Measurements from ENCODE around the gene RRP9. TPM values are rescaled to one million over a fixed set of nuclear protein-coding genes. Genes with fewer than 3 reads are reported as not detected.

The RRP9 gene
- total RNA-seq, 1 experiment from 2014 or later: 49.9 TPM

- Mint-ChIP-seq H3K4me1 (peaks cover 17% of the 10 kb centered on the region), H3K4me3 (peak overlapping the region; percentile 91), H3K36me3 (peaks cover 19% of the 10 kb centered on the region), H3K9me3 (no peaks in the 10 kb centered on the region), H3K27ac (no peak overlapping the region), H3K27me3 (ENCODE audit: low read depth) (no peaks in the 10 kb centered on the region; the same call in 1 of the 2 replicates)
- peak; percentile 11 for DNase-seq (ENCODE audit: low spot score)
- POLR2A ChIA-PET: interaction anchor here (1.3 to 2.5 kb wide), 2 partner anchors 26 to 49 kb away, joined by 4 to 19 read pairs; partner anchors contain the start of gene PCBP4
- ATAC-seq: no peak
- no peak for TF ChIP-seq ZNF219 (CRISPR knock-in tag; IDR thresholded peaks at IDR 0.05; ENCODE audit: borderline replicate concordance)
- TF ChIP-seq ZBTB43 (CRISPR knock-in tag; IDR thresholded peaks at IDR 0.05): peak; percentile 6; the same call in 1 of the 2 replicates
- TF ChIP-seq FOXP4 (CRISPR knock-in tag; IDR thresholded peaks at IDR 0.05): no peak
- TF ChIP-seq GABPB1 (CRISPR knock-in tag; IDR thresholded peaks at IDR 0.05): peak; percentile 69
- TF ChIP-seq JAZF1 (CRISPR knock-in tag; IDR thresholded peaks at IDR 0.05): no peak
- no peak for TF ChIP-seq ZNF232 (CRISPR knock-in tag; IDR thresholded peaks at IDR 0.05)
- CTCF ChIA-PET: interaction anchor here (0.6 to 3.4 kb wide), 13 partner anchors 12 to 233 kb away, joined by 3 to 49 read pairs (median 7); partner anchors contain the start of genes ABHD14A, ABHD14B, ACY1 and GPR62
Observed at GRCh38 chr3:51942603-51943450, 1.1 kb upstream of the RRP9 start.

GRCh38 chr3:51941463-51941797 is 274 bp downstream of the RRP9 start:
- POLR2A ChIA-PET: interaction anchor here (1.0 to 2.5 kb wide), 3 partner anchors 12 to 41 kb away, joined by 3 to 19 read pairs (median 5); partner anchors contain the start of genes ACY1 and PCBP4
- H3K4me1 Mint-ChIP-seq: peaks cover 17% of the 10 kb centered on the region
- no peak overlapping the region for H3K27ac Mint-ChIP-seq

More at GRCh38 chr3:51941463-51941797, 274 bp downstream of the RRP9 start:
- Mint-ChIP-seq H3K9me3 (no peaks in the 10 kb centered on the region), H3K27me3 (ENCODE audit: low read depth) (no peaks in the 10 kb centered on the region; the same call in 1 of the 2 replicates), H3K4me3 (peak overlapping the region; percentile 91), H3K36me3 (peaks cover 30% of the 10 kb centered on the region)
- DNase-seq (ENCODE audit: low spot score): no peak
- TF ChIP-seq CREB1 (CRISPR knock-in tag; IDR thresholded peaks at IDR 0.05) (no peak), ZNF281 (CRISPR knock-in tag; IDR thresholded peaks at IDR 0.05) (no peak), ZNF219 (CRISPR knock-in tag; IDR thresholded peaks at IDR 0.05; ENCODE audit: borderline replicate concordance) (no peak), CDX4 (CRISPR knock-in tag; IDR thresholded peaks at IDR 0.05; ENCODE audit: borderline replicate concordance) (no peak), MYBL2 (CRISPR knock-in tag; IDR thresholded peaks at IDR 0.05) (no peak), TEAD4 (CRISPR knock-in tag; IDR thresholded peaks at IDR 0.05) (no peak)
- CTCF ChIA-PET: interaction anchor here (0.6 to 3.4 kb wide), 40 partner anchors 11 to 879 kb away, joined by 3 to 49 read pairs (median 5); partner anchors contain the start of genes ABHD14A, ABHD14B, ACY1 and DUSP7
- peak; percentile 2 for ATAC-seq

Measured in WTC11 (cell line).